Measurements from ENCODE around the gene LNP1. TPM values are rescaled to one million over a fixed set of nuclear protein-coding genes. Genes with fewer than 3 reads are reported as not detected.
"Not testable (repeated sequence)": the region's sequence is repeated elsewhere in the genome, so short reads cannot be mapped to it uniquely, and the experiment has no call there.

Gene LNP1, protein sequence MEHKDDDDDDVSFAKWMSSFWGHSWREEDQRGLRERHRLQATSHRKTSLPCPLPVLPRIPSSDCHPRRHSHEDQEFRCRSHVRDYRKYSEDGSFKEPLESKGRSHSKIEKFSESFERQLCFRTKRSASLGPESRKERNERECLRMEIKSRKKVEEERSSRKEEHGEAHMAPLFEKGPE
- total RNA-seq = under 1 TPM; 0.39 to 0.85 (median 0.73) TPM
- 2.2 TPM for total RNA-seq (2013)

DNA sequence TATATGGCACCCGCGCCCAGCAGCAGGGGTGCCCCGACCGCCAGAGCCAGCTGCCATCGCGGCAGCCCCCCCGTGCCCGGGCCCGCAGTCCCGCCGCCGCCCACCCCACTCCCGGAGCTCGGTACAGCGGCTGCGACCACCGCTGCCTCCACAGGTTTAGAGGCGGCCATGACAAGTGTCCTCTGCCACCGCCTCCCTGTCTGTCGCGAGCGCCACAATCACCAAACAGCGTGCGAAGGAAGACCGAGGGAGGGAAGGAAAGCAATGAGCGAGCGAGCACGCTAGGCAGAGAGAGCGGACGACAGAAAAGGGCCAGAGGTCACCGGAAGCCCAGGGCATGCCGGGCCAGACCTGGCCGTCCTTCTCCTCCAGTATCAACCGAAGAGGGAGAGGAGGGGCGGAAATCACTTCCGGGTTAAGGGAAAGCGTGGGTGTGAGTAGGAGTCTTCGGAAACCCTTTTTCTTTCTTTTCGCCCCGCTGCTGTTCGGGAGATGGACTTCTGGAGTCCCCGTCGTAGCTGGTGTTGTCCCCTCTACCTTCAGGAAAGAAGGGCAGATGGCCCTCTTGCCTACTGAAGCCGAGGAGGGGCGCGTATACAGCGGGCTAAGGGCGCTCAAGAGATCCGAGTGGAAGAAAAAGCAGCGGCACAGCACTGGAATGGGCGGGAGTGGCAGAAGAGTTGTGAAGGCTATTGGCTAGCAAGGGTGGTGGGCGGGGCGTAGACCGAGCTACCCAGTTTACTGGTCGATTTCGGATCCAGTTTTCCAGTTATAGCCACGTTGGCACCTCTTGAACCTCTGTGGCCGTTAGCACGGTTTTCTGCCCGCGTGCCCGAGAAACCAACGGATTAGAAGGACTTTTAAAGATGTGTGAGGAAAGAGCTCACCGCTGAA is at the start of gene LNP1, which contains the start of gene TOMM70:
TSS of gene LNP1 (plus strand) at position 760 of the 894 bp plus-strand sequence. CDS start 28,191 bp downstream, outside the sequence.
TSS of gene TOMM70 (minus strand) at position 310 of the 894 bp plus-strand sequence. CDS start at position 170, 140 bp downstream.
- H3K27me3 ChIP-seq (ENCODE audit: control insufficient read depth, insufficient read depth, low read length) = no peaks in the 10 kb centered on the region
- H3K9me3 ChIP-seq (ENCODE audit: control insufficient read depth, insufficient read depth, low read length) = no peaks in the 10 kb centered on the region
- Mint-ChIP-seq H3K4me1 (peaks cover 20 to 35% of the 10 kb centered on the region in 2 donors), H3K4me3 (peak within 1 kb of the TSS; percentile 93), H3K36me3 (no peaks in the 10 kb centered on the region), H3K27ac (peak within 1 kb of the TSS; percentile 95), H3K27me3 (ENCODE audit: low read depth in 2 of 2) (no peaks in the 10 kb centered on the region), H3K9me3 (no peaks in the 10 kb centered on the region)
- peaks cover 18% of the 10 kb centered on the region for H3K4me1 ChIP-seq (ENCODE audit: control insufficient read depth, insufficient read depth, low read length)
- DNase-seq (peak; percentile 89 to 96), ATAC-seq (peak; percentile 85 to 96 (median 90))
- H3K27ac ChIP-seq (ENCODE audit: low read length) = peak within 1 kb of the TSS; percentile 67
- H3K36me3 ChIP-seq (ENCODE audit: control insufficient read depth, insufficient read depth, low read length) = no peaks in the 10 kb centered on the region
- intact Hi-C loops (cut with micrococcal nuclease) = loop anchor here (1.0 to 10.0 kb wide), 7 partner anchors 67 to 1274 kb away; partner anchors contain the start of genes CMSS1, NIT2, PCNP and TBC1D23
- TF ChIP-seq, protein P1, sequence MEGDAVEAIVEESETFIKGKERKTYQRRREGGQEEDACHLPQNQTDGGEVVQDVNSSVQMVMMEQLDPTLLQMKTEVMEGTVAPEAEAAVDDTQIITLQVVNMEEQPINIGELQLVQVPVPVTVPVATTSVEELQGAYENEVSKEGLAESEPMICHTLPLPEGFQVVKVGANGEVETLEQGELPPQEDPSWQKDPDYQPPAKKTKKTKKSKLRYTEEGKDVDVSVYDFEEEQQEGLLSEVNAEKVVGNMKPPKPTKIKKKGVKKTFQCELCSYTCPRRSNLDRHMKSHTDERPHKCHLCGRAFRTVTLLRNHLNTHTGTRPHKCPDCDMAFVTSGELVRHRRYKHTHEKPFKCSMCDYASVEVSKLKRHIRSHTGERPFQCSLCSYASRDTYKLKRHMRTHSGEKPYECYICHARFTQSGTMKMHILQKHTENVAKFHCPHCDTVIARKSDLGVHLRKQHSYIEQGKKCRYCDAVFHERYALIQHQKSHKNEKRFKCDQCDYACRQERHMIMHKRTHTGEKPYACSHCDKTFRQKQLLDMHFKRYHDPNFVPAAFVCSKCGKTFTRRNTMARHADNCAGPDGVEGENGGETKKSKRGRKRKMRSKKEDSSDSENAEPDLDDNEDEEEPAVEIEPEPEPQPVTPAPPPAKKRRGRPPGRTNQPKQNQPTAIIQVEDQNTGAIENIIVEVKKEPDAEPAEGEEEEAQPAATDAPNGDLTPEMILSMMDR (IDR thresholded peaks at IDR 0.05) = no peak
- peak within 1 kb of the TSS; percentile 81 for H3K4me3 ChIP-seq (ENCODE audit: low read length)
- under 1% methylated on average over 64 of the region's 64 CpGs for WGBS (ENCODE audit: insufficient coverage)

DNA sequence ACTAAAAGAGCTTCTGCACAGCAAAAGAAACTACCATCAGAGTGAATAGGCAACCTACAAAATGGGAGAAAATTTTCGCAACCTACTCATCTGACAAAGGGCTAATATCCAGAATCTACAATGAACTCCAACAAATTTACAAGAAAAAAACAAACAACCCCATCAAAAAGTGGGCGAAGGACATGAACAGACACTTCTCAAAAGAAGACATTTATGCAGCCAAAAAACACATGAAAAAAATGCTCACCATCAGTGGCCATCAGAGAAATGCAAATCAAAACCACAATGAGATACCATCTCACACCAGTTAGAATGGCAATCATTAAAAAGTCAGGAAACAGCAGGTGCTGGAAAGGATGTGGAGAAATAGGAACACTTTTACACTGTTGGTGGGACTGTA is 49.6 kb upstream of the LNP1 start:
- H3K9me3 Mint-ChIP-seq; H3K27me3 Mint-ChIP-seq (ENCODE audit: low read depth in 2 of 2); H3K27me3 ChIP-seq (ENCODE audit: control insufficient read depth, insufficient read depth, low read length); intact Hi-C loops (cut with micrococcal nuclease); H3K9me3 ChIP-seq (ENCODE audit: control insufficient read depth, insufficient read depth, low read length); H3K27ac Mint-ChIP-seq; H3K4me1 ChIP-seq (ENCODE audit: control insufficient read depth, insufficient read depth, low read length); H3K27ac ChIP-seq (ENCODE audit: low read length); H3K4me3 Mint-ChIP-seq; H3K4me3 ChIP-seq (ENCODE audit: low read length); ATAC-seq; H3K4me1 Mint-ChIP-seq; DNase-seq: not testable (repeated sequence)
- no CpG with 5 or more reads among the region's 2 CpGs for WGBS (ENCODE audit: insufficient coverage)
- H3K36me3 Mint-ChIP-seq = peaks cover 16% of the 10 kb centered on the region
- H3K36me3 ChIP-seq (ENCODE audit: control insufficient read depth, insufficient read depth, low read length) = peaks cover 40% of the 10 kb centered on the region

DNA sequence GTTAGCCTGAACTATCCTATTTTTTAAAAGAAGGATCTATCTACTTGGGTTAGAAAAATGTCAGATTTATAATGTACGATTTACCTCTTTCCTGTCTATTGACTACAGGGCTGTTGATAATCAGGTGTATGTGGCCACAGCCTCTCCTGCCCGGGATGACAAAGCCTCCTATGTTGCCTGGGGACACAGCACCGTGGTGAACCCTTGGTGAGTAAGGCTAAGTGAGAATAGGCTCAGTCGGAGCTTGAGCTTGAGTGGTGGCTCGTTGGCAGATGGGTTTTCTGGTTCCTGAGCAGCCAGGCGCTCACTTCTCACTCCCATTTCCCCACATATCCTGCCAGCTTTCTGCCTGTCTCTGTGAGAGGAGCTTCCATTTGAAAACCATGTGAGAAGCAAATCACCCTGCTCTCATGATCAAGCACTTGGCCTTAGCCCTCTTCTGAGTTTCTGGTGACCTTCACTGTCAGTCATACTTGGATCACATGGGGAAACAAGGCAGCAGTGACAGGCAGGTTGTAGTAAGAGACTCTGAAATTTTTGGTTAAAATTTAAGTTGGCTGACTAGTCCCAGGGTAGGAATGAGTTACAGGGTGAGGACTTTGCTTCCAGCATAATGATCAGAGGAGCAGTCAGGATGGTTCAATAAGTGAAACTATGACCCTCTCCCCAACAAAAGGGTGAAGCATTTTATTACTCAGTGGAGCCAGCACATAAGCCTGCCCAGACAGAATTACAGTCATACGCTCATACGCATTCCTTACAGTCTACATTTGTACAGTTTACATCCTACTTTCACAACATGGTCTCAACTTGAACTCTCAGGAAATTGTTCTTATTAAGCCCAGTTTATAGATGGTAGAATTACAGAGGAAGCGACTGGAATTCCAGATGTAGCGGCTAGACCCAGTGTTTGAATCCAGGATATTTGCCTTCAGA is 48.8 kb upstream of the LNP1 start:
- TF ChIP-seq, protein P1 (IDR thresholded peaks at IDR 0.05) = no peak
- DNase-seq (no peak), ATAC-seq (no peak)
- H3K9me3 ChIP-seq (ENCODE audit: control insufficient read depth, insufficient read depth, low read length) = no peaks in the 10 kb centered on the region
- Mint-ChIP-seq H3K9me3 (no peaks in the 10 kb centered on the region), H3K4me3 (no peak overlapping the region), H3K4me1 (no peaks in the 10 kb centered on the region), H3K36me3 (peaks cover 16% of the 10 kb centered on the region), H3K27ac (no peak overlapping the region), H3K27me3 (ENCODE audit: low read depth in 2 of 2) (no peaks in the 10 kb centered on the region)
- H3K4me1 ChIP-seq (ENCODE audit: control insufficient read depth, insufficient read depth, low read length) = no peaks in the 10 kb centered on the region
- peaks cover 37% of the 10 kb centered on the region for H3K36me3 ChIP-seq (ENCODE audit: control insufficient read depth, insufficient read depth, low read length)
- intact Hi-C loops (cut with micrococcal nuclease) = no loop called here
- H3K27ac ChIP-seq (ENCODE audit: low read length) = no peak overlapping the region
- H3K27me3 ChIP-seq (ENCODE audit: control insufficient read depth, insufficient read depth, low read length) = no peaks in the 10 kb centered on the region
- 95% methylated on average over 10 of the region's 10 CpGs for WGBS (ENCODE audit: insufficient coverage)
- no peak overlapping the region for H3K4me3 ChIP-seq (ENCODE audit: low read length)

Data from natural killer cell (primary cell).